HG03575 (cell line): ENCODE data around the gene FAM174C.

ENCODE experiments used
- ATAC-seq: cut with Tn5 transposase; IDR thresholded peaks from one replicate; pipeline ENCODE4 v1.9.1; 2021; ENCODE audit not compliant: unreplicated experiment, insufficient number of reproducible peaks, low FRiP score; ENCODE audit errors: extremely low read depth

The FAM174C gene

GRCh38 chr19:1248786-1249297 lies 26.5 kb upstream of the FAM174C start:
- no peak for ATAC-seq

- ATAC-seq, result no peak
Measured at GRCh38 chr19:1249298-1249989, 25.9 kb upstream of the FAM174C start.

GRCh38 chr19:1249990-1250436 lies 25.3 kb upstream of the FAM174C start:
- ATAC-seq, result no peak

- ATAC-seq, result no peak
Measured at GRCh38 chr19:1250437-1251260, 24.7 kb upstream of the FAM174C start.

DNA sequence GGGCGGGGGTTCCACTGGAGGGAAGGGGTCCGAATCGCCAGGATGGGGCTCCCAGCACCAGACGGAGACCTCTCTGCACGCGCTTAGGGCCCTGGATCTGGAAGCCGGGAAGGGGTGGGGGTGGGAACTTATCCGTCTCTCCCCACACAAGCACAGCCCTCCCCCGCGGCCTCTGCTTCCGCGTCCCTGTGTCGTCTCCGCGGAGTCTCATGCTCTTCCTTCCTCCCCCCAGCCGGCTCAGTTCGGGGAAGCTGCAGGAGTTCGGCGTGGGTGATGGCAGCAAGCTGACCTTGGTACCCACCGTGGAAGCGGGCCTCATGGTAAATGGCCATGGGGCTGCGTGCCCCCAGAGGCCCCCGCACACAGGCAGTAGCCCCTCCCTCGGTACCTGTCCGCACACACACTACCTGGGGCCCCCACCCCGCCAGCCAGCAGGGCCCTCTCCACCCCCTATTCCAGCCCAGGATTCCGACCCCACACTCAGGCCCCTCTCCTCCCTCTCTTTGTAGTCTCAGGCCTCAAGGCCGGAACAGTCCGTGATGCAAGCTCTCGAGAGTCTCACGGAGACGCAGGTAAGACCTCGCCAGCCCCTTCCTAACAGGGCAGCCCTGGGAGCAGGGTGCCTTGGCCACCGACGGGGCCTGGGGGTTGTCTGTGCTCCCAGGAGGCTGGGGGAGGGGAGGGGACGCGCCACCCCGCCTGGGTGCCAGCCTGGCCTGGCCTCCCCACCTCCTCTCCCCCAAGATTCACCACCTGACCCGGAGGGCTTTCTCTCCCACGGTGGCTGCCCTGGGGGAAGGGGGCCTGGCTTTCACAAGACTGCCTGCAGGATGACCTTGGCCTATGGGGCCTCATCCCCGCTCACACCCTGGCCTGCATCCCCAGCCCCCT lies 23.8 kb upstream of the FAM174C start:
- ATAC-seq, result no peak

DNA sequence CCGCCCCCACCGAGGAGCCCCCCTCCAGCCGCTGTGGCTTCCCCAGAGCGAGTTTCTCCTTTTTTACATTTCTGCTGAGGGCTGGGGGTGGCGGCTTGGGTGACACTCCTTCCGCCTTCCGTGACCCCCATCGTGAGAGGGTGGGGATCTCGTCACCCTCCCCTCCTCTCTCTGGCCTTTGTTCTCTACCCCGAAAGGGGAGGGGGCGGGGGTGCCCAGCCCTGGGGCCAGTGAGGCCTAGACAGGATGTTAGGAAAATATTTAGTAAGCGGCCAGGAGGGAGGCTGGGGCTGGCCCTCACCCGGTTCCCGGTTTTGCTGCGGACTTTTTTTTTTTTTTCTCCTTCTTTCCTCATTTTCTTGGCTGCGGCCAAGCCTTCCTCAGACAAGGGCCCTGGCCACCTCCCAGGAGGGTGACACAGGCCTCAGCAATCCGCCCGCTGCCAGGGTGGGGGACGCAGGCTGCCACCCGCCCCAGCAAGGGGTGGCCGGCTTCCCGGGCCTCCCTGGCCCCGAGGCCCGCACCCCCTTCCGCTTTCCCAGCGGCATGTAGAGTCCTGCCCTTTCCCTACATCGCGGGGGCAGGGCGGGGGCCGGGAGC lies 23.0 kb upstream of the FAM174C start:
- no peak for ATAC-seq

GRCh38 chr19:1252821-1253513 lies 22.4 kb upstream of the FAM174C start:
- no peak for ATAC-seq

- no peak for ATAC-seq
Measured at GRCh38 chr19:1253514-1254080, 21.7 kb upstream of the FAM174C start.

- no peak for ATAC-seq
Measured at GRCh38 chr19:1254081-1254527, 21.2 kb upstream of the FAM174C start.

DNA sequence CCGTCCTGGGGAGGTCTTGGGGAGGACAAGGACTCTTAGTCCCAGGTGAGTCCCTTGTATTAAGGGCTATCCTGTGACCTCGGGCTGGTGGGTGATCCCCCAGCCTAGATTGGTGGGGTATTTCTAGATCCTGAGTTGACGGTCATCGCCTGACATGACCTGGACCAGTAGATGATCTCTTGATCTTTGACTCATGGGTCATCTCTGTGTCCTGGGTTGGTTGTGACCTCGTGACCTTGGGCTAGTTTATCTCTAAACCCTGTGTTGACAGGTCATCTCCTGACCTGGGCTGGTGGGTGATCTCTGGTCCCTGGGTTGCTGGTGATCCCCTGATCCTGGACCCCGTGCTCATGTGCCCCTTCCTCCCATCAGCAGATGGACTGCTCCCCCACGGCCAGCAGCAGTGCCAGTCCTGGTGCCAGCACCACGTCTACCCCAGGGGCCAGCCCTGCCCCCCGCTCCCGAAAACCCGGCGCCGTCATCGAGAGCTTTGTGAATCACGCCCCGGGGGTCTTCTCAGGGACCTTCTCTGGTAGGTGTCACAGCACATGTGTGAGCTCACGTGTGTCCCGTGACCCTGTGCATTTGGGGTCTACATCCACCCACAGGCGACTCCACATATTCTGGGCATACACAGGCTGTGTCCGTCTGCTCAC lies 20.7 kb upstream of the FAM174C start:
- ATAC-seq, result no peak

DNA sequence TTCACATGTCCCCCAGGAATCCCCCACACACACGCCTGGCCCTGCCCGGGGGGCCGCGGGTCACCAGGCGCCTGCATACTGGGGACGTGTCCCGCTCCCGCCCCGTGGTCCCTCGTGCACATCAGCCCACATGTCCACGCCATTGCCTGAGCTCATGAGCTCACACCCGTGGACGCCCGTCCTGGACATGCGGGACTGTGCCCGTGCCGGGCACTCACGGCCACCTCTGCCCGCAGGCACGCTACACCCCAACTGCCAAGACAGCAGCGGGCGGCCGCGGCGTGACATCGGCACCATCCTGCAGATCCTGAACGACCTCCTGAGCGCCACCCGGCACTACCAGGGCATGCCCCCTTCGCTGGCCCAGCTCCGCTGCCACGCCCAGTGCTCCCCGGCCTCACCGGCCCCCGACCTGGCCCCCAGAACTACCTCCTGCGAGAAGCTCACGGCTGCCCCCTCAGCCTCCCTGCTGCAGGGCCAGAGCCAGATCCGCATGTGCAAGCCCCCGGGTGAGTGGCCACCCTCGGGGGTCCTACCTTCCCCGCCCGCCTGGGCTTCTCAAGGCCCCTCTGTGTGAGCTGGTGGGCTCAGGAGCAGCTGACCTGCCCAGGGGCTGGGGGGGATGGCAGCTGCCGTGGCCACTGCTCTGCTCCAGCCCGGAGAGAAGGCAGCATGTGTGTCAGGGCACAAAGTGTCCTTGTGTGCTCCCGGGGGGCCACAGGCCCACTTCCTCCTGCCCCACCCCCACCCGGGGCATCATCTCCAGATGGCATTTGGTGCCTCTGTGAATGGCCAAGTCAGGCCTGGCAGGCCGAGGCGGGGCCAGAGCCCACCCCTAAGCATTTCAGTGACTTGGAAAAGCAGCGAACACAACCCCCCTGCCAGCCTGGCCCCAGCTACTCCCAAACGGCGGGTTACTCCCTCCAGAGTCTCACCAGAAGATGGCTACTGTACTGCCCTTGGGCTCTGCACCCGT lies 19.9 kb upstream of the FAM174C start:
- no peak for ATAC-seq

DNA sequence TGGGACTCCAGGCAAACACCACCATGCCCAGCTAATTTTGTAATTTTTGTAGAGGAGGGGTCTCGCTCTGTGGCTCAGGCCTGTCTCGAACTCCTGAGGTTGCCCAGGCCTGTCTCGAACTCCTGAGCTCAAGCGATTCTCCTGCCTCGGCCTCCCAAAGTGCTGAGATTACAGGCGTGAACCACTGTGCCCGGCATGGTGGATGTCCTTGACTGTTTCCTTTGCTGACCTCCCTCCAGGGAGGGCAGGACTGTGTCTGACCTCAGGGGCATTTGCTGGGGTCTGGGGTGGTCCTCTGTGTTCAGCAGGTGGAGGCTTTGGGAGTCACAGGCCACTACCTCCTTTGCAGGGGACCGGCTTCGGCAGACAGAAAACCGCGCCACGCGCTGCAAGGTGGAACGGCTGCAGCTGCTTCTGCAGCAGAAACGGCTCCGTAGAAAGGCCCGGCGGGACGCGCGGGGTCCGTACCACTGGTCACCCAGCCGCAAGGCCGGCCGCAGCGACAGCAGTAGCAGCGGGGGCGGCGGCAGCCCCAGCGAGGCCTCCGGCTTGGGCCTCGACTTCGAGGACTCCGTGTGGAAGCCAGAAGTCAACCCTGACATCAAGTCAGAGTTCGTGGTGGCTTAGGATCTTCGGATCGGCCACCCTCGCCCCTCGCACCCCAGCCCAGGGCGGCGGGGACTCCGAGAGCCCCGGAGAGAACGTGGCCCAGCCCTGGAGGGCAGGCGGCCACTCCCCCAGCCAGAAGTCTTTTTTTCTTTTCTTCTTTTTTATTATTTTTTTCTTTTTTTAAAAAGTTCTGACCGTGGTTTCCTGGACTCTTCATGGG lies 18.5 kb upstream of the FAM174C start:
- ATAC-seq, result no peak

GRCh38 chr19:1257475-1258162 lies 17.7 kb upstream of the FAM174C start:
- no peak for ATAC-seq

DNA sequence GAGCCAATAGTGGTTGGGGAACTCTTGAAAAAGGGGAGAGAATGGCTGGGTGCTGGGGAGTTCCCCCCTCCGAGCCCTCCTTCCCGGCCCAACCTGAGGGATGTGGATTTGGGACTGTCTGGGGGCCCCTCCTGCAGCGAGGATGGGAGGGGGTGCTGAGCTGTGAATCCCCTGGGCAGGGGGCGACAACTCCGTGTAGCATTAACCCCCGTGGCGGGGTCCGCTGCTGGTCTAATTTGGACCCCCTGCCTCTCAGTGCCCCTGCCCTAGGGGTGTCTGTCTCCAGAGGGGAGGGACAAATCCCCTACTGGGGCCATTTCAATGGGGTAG lies 17.2 kb upstream of the FAM174C start:
- no peak for ATAC-seq

GRCh38 chr19:1258707-1259205 lies 16.6 kb upstream of the FAM174C start:
- no peak for ATAC-seq
